ENCODE measurements around the gene EPB41L4A.

Gene EPB41L4A

DNA sequence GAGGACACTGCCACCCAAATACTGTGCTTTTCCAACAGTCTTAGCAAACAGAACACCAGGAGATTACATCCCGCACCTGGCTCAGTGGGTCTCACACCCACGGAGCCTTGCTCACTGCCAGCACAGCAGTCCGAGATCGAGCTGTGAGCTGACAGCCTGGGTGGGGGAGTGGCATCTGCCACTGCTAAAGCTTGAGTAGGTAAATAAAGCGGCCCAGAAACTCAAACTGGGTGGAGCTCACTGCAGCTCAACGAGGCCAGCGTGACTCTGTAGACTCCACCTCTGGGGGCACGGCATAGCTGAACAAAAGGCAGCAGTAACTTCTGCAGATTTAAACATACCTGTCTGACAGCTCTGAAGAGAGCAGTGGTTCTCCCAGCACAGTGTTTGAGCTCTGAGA lies 28.8 kb downstream of the EPB41L4A start:
- Histone ChIP-seq H3K27me3 (ENCODE audit: insufficient read depth, low read length, poor library complexity, severe bottlenecking) (no peaks in the 10 kb centered on the region), H3K9ac (ENCODE audit: low read depth, low read length, poor library complexity, severe bottlenecking) (no peak overlapping the region), H2AFZ (ENCODE audit: low read length) (no peak overlapping the region), H3K4me1 (ENCODE audit: insufficient read depth, low read length, poor library complexity, severe bottlenecking) (no peaks in the 10 kb centered on the region), H3F3A (ENCODE audit: low read depth) (no peaks in the 10 kb centered on the region), H3K9me2 (replicated peaks; ENCODE audit: low read depth, low read length) (no peaks in the 10 kb centered on the region), H3K4me2 (ENCODE audit: low read depth, low read length, poor library complexity, severe bottlenecking) (no peak overlapping the region), H3K9me3 (ENCODE audit: insufficient read depth, low read depth, low read length) (no peaks in the 10 kb centered on the region), H3K36me3 (ENCODE audit: insufficient read depth, low read length) (no peaks in the 10 kb centered on the region), H3K79me2 (ENCODE audit: insufficient read depth, low read length) (no peaks in the 10 kb centered on the region), H3K4me3 (ENCODE audit: low read length, poor library complexity, severe bottlenecking) (no peak overlapping the region), H4K20me1 (ENCODE audit: insufficient read depth, low read length, poor library complexity, severe bottlenecking) (no peaks in the 10 kb centered on the region)
- TF ChIP-seq, protein P1, sequence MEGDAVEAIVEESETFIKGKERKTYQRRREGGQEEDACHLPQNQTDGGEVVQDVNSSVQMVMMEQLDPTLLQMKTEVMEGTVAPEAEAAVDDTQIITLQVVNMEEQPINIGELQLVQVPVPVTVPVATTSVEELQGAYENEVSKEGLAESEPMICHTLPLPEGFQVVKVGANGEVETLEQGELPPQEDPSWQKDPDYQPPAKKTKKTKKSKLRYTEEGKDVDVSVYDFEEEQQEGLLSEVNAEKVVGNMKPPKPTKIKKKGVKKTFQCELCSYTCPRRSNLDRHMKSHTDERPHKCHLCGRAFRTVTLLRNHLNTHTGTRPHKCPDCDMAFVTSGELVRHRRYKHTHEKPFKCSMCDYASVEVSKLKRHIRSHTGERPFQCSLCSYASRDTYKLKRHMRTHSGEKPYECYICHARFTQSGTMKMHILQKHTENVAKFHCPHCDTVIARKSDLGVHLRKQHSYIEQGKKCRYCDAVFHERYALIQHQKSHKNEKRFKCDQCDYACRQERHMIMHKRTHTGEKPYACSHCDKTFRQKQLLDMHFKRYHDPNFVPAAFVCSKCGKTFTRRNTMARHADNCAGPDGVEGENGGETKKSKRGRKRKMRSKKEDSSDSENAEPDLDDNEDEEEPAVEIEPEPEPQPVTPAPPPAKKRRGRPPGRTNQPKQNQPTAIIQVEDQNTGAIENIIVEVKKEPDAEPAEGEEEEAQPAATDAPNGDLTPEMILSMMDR (conservative IDR thresholded peaks at IDR 0.05; ENCODE audit: low read length), result no peak

DNA sequence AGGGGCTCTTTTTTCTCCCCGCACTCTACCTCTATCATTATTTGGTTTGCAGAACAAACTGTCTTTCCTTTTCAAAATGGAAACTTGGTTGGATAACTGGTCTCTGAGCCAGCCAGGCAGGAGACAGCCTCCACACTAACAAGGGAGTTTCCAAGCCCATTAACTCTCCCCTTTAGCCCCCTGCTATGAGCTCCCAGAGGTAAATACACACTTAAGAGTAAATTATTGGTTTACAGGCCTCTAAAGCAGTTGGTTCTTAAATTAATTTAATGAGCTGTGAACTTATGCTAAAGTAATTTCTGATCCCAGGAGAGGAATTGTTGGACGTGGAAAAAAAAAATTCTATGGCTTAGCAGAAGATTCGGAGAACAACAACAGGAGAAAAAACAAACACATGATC lies 30.3 kb downstream of the EPB41L4A start:
- Histone ChIP-seq H3K27me3 (ENCODE audit: insufficient read depth, low read length, poor library complexity, severe bottlenecking) (no peaks in the 10 kb centered on the region), H3K79me2 (ENCODE audit: insufficient read depth, low read length) (no peaks in the 10 kb centered on the region), H3K4me3 (ENCODE audit: low read length, poor library complexity, severe bottlenecking) (no peak overlapping the region), H3K9me2 (replicated peaks; ENCODE audit: low read depth, low read length) (no peaks in the 10 kb centered on the region), H3K9ac (ENCODE audit: low read depth, low read length, poor library complexity, severe bottlenecking) (no peak overlapping the region), H3K4me2 (ENCODE audit: low read depth, low read length, poor library complexity, severe bottlenecking) (no peak overlapping the region), H3F3A (ENCODE audit: low read depth) (no peaks in the 10 kb centered on the region), H2AFZ (ENCODE audit: low read length) (no peak overlapping the region), H3K4me1 (ENCODE audit: insufficient read depth, low read length, poor library complexity, severe bottlenecking) (no peaks in the 10 kb centered on the region), H3K9me3 (ENCODE audit: insufficient read depth, low read depth, low read length) (no peaks in the 10 kb centered on the region), H4K20me1 (ENCODE audit: insufficient read depth, low read length, poor library complexity, severe bottlenecking) (no peaks in the 10 kb centered on the region), H3K36me3 (ENCODE audit: insufficient read depth, low read length) (no peaks in the 10 kb centered on the region)
- TF ChIP-seq, protein P1 (conservative IDR thresholded peaks at IDR 0.05; ENCODE audit: low read length), result no peak
- no peak for TF ChIP-seq EZH2phosphoT487 (IDR thresholded peaks at IDR 0.05; ENCODE audit: borderline replicate concordance)

DNA sequence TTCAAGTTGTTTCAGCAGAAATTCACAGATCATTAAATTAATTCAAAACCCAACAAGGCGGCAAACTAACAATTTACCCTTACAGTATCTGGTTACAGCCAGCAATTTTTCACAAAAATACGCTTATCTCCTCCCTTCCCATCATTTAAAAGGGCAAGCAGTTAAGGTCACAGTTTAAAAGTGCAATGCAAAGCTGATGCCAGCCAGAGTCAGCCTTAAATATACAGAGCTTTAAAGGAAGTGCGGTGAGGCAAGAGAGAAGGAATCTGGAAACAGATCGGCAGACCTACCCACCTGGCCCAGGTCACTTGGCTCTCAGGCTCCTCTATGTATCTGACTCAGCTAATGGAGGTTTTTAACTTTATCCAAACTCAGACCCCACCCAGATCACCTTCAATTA lies 31.0 kb downstream of the EPB41L4A start:
- no peak overlapping the region for H3K9ac ChIP-seq (ENCODE audit: low read depth, low read length, poor library complexity, severe bottlenecking)
- no peaks in the 10 kb centered on the region for H3K36me3 ChIP-seq (ENCODE audit: insufficient read depth, low read length)
- H3K4me1 ChIP-seq (ENCODE audit: insufficient read depth, low read length, poor library complexity, severe bottlenecking), result no peaks in the 10 kb centered on the region
- H2AFZ ChIP-seq (ENCODE audit: low read length), result no peak overlapping the region
- no peak overlapping the region for H3K4me2 ChIP-seq (ENCODE audit: low read depth, low read length, poor library complexity, severe bottlenecking)
- no peaks in the 10 kb centered on the region for H3K9me3 ChIP-seq (ENCODE audit: insufficient read depth, low read depth, low read length)
- H3K27me3 ChIP-seq (ENCODE audit: insufficient read depth, low read length, poor library complexity, severe bottlenecking), result no peaks in the 10 kb centered on the region
- H4K20me1 ChIP-seq (ENCODE audit: insufficient read depth, low read length, poor library complexity, severe bottlenecking), result no peaks in the 10 kb centered on the region
- no peak overlapping the region for H3K4me3 ChIP-seq (ENCODE audit: low read length, poor library complexity, severe bottlenecking)
- H3K9me2 ChIP-seq (replicated peaks; ENCODE audit: low read depth, low read length), result no peaks in the 10 kb centered on the region
- H3K79me2 ChIP-seq (ENCODE audit: insufficient read depth, low read length), result no peaks in the 10 kb centered on the region
- TF ChIP-seq, protein P1 (conservative IDR thresholded peaks at IDR 0.05; ENCODE audit: low read length), result no peak
- no peak for TF ChIP-seq EZH2phosphoT487 (IDR thresholded peaks at IDR 0.05; ENCODE audit: borderline replicate concordance)
- no peaks in the 10 kb centered on the region for H3F3A ChIP-seq (ENCODE audit: low read depth)
